CD14-positive monocyte (primary cell): ENCODE results near the gene OAF. TPM values are rescaled to one million over a fixed set of nuclear protein-coding genes. Genes with fewer than 3 reads are reported as not detected.
A peak's percentile ranks its signal among the peaks of the same experiment; 100 is the strongest.

Experiments
- DNase-seq, 3 donors: peaks; one replicate each; pipeline ENCODE4 v3.0.0-alpha.2; 2011 to 2022
- H2AFZ ChIP-seq: 2 replicates; pipeline ENCODE4 v1.6.0; 2012; ENCODE audit warnings: mild to moderate bottlenecking, low read depth, low read length, inconsistent platforms; ENCODE audit not compliant: insufficient read depth, poor library complexity, severe bottlenecking
- H3K27ac ChIP-seq, 2 donors: 1 replicate in 1 of 2; 2 replicates in 1 of 2; pipeline ENCODE4 v1.5.1; 2012 to 2013; ENCODE audit warnings: low read length in 2 of 2, control low read depth in 1 of 2, inconsistent platforms in 1 of 2, low read depth in 1 of 2, mild to moderate bottlenecking in 1 of 2
- H3K27me3 ChIP-seq, 2 donors: one replicate each; pipeline versions ENCODE4 v1.6.0 to v1.6.1; 2011 to 2013; ENCODE audit warnings: low read length in 2 of 2; ENCODE audit not compliant: control insufficient read depth in 2 of 2, insufficient read depth in 2 of 2
- H3K36me3 ChIP-seq, 2 donors: replicated peaks in 1 of 2; 1 replicate in 1 of 2; 2 replicates in 1 of 2; pipeline versions ENCODE4 v1.5.1 to v1.6.1; 2012 to 2013; ENCODE audit warnings: low read length in 2 of 2, control low read depth in 1 of 2, inconsistent platforms in 1 of 2, mild to moderate bottlenecking in 1 of 2; ENCODE audit not compliant: insufficient read depth in 2 of 2, control insufficient read depth in 1 of 2
- H3K4me1 ChIP-seq, 2 donors: 1 replicate in 1 of 2; 2 replicates in 1 of 2; pipeline versions ENCODE4 v1.5.1 to v1.6.1; 2012 to 2013; ENCODE audit warnings: low read length in 2 of 2, control low read depth in 1 of 2, inconsistent platforms in 1 of 2, mild to moderate bottlenecking in 1 of 2, moderate library complexity in 1 of 2; ENCODE audit not compliant: insufficient read depth in 2 of 2, control insufficient read depth in 1 of 2
- H3K4me2 ChIP-seq: replicated peaks from 2 replicates; pipeline ENCODE3; 2012; ENCODE audit warnings: low read length, moderate library complexity, mild to moderate bottlenecking; ENCODE audit not compliant: poor library complexity, severe bottlenecking; ENCODE audit errors: extremely low read depth
- H3K4me3 ChIP-seq, 3 experiments: fragments of 200-600 bp in 1 of 3; sonication (generic) in 1 of 3; replicated peaks in 1 of 3; 1 replicate in 2 of 3; 2 replicates in 1 of 3; pipeline ENCODE4 v1.5.1; 2011 to 2013; ENCODE audit warnings: low read length in 3 of 3, mild to moderate bottlenecking in 3 of 3, control low read depth in 2 of 3, low read depth in 2 of 3, inconsistent platforms in 1 of 3, moderate library complexity in 1 of 3
- H3K79me2 ChIP-seq: 2 replicates; pipeline ENCODE4 v1.6.0; 2012; ENCODE audit warnings: mild to moderate bottlenecking, control low read depth, inconsistent platforms, low read length, moderate library complexity; ENCODE audit not compliant: insufficient read depth
- H3K9ac ChIP-seq: 2 replicates; pipeline ENCODE4 v1.6.0; 2017; ENCODE audit warnings: low read length, mild to moderate bottlenecking; ENCODE audit not compliant: insufficient read depth, poor library complexity, severe bottlenecking
- H3K9me3 ChIP-seq, 2 donors: replicated peaks in 1 of 2; 1 replicate in 1 of 2; 2 replicates in 1 of 2; pipeline versions ENCODE4 v1.5.1 to v1.6.1; 2012 to 2013; ENCODE audit warnings: low read length in 2 of 2, control low read depth in 1 of 2; ENCODE audit not compliant: control insufficient read depth in 1 of 2, insufficient read depth in 1 of 2
- H4K20me1 ChIP-seq: 2 replicates; pipeline ENCODE4 v1.6.0; 2012; ENCODE audit warnings: mild to moderate bottlenecking, low read length, control low read depth, moderate library complexity; ENCODE audit not compliant: insufficient read depth
- H3K27ac Mint-ChIP-seq, 7 donors: one replicate each; pipeline ENCODE4 v1.8.0; 2020; ENCODE audit warnings: mild to moderate bottlenecking in 7 of 7, mixed read lengths in 7 of 7, moderate library complexity in 6 of 7, inconsistent platforms in 2 of 7
- H3K27me3 Mint-ChIP-seq, 3 donors: one replicate each; pipeline ENCODE4 v1.8.0; 2021 to 2022; ENCODE audit warnings: low read depth in 3 of 3, mild to moderate bottlenecking in 3 of 3, mixed read lengths in 3 of 3, moderate library complexity in 3 of 3, inconsistent platforms in 1 of 3
- H3K36me3 Mint-ChIP-seq, 2 donors: one replicate each; pipeline ENCODE4 v1.8.0; 2020; ENCODE audit warnings: mixed read lengths in 2 of 2, inconsistent platforms in 1 of 2, mild to moderate bottlenecking in 1 of 2
- H3K4me1 Mint-ChIP-seq: one replicate; pipeline ENCODE4 v1.8.0; 2020; ENCODE audit warnings: mild to moderate bottlenecking, mixed read lengths
- H3K4me3 Mint-ChIP-seq, 2 donors: one replicate each; pipeline ENCODE4 v1.8.0; 2020; ENCODE audit warnings: mild to moderate bottlenecking in 2 of 2, mixed read lengths in 2 of 2, moderate library complexity in 1 of 2
- H3K9me3 Mint-ChIP-seq, 7 donors: one replicate each; pipeline ENCODE4 v1.8.0; 2020 to 2022; ENCODE audit warnings: mixed read lengths in 7 of 7, mild to moderate bottlenecking in 6 of 7, moderate library complexity in 6 of 7, inconsistent platforms in 2 of 7
- WGBS: methylation state at CpG from one replicate; pipeline ENCODE4 v1.1.5; 2013; ENCODE audit warnings: missing lambda C conversion rate; ENCODE audit not compliant: insufficient coverage; 5-methylcytosine and 5-hydroxymethylcytosine counted together
- intact Hi-C, 2 donors: fragments of 100-400 bp; cut with micrococcal nuclease; formaldehyde crosslinking; loops; one replicate each; pipeline versions ENCODE4 v1.15.0 to v1.15.1; 2023
- polyA plus RNA-seq, 3 donors: library from polyadenylated mRNA; depleted of rRNA in 1 of 3; unstranded in 2 of 3; stranded (reverse) in 1 of 3; fragments of 300-500 nt in 2 of 3; fragments of >200 nt in 1 of 3; fragmentation: Illumina TruSeq in 2 of 3; gene quantifications; 1 replicate in 2 of 3; 2 replicates in 1 of 3; pipeline ENCODE4 v1.2.3, GENCODE V29; 2012 to 2021
- TF ChIP-seq, protein P1 (sequence below): fragments of 200-600 bp; IDR thresholded peaks from one replicate; pipeline ENCODE4 v1.8.0; 2022; ENCODE audit warnings: antibody characterized with exemption, mild to moderate bottlenecking

OAF gene
- polyA plus RNA-seq, 3 donors: 31.5 to 57.2 (median 49.2) TPM

DNA sequence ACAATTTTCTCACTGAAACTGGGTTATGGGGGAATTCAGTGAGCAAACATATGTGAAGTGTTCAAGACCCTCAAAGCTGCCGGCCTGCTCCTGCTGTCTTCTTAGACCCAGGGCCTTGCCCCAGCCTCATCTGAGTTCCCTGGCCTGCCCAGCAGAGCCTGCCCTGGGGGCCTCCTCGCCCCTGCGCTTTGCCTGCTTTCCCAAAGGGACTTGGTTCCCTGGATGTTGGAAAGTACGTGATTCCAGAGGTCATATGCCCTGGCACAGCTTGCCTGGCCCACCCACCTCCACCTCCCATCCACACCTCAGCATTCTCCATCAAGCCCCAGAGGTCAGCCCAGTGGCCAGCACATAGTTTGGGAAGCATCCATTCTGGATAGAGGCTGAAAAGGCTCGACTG, 15.4 kb downstream of the OAF start:
- no peaks in the 10 kb centered on the region for H3K9me3 Mint-ChIP-seq
- Histone ChIP-seq H3K9ac (no peak overlapping the region), H3K79me2 (no peaks in the 10 kb centered on the region), H3K9me3 (no peaks in the 10 kb centered on the region), H3K4me1 (peaks cover 46 to 54% of the 10 kb centered on the region in 2 donors), H3K4me3 (no peak overlapping the region), H2AFZ (no peak overlapping the region), H3K27me3 (no peaks in the 10 kb centered on the region), H3K36me3 (peaks cover 14 to 59% of the 10 kb centered on the region in 2 donors), H3K27ac (no peak overlapping the region), H3K4me2 (no peak overlapping the region), H4K20me1 (peaks cover under 1% of the 10 kb centered on the region)
- intact Hi-C loops: no loop called here
- TF ChIP-seq, protein P1, sequence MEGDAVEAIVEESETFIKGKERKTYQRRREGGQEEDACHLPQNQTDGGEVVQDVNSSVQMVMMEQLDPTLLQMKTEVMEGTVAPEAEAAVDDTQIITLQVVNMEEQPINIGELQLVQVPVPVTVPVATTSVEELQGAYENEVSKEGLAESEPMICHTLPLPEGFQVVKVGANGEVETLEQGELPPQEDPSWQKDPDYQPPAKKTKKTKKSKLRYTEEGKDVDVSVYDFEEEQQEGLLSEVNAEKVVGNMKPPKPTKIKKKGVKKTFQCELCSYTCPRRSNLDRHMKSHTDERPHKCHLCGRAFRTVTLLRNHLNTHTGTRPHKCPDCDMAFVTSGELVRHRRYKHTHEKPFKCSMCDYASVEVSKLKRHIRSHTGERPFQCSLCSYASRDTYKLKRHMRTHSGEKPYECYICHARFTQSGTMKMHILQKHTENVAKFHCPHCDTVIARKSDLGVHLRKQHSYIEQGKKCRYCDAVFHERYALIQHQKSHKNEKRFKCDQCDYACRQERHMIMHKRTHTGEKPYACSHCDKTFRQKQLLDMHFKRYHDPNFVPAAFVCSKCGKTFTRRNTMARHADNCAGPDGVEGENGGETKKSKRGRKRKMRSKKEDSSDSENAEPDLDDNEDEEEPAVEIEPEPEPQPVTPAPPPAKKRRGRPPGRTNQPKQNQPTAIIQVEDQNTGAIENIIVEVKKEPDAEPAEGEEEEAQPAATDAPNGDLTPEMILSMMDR: no peak
- peaks cover 57% of the 10 kb centered on the region for H3K4me1 Mint-ChIP-seq
- DNase-seq: no peak
- peak overlapping the region in 6 of 7 donors; percentile 49 to 87 (median 74) for H3K27ac Mint-ChIP-seq
- peaks cover 1 to 5% (median 3%) of the 10 kb centered on the region in 3 donors for H3K27me3 Mint-ChIP-seq
- H3K4me3 Mint-ChIP-seq: peak overlapping the region in 1 of 2 donors; percentile 41
- H3K36me3 Mint-ChIP-seq: peaks cover 35 to 52% of the 10 kb centered on the region in 2 donors
- 94% methylated on average over 5 of the region's 5 CpGs for WGBS

GRCh38 chr11:120226714-120227113, 15.9 kb downstream of the OAF start:
- no peak overlapping the region for H3K4me2 ChIP-seq
- peaks cover 14 to 59% of the 10 kb centered on the region in 2 donors for H3K36me3 ChIP-seq
- no peak for DNase-seq
- no peaks in the 10 kb centered on the region for H4K20me1 ChIP-seq
- peaks cover 42 to 52% of the 10 kb centered on the region in 2 donors for H3K4me1 ChIP-seq
- Mint-ChIP-seq H3K27me3 (peaks cover 1 to 6% (median 3%) of the 10 kb centered on the region in 3 donors), H3K36me3 (peaks cover 34 to 54% of the 10 kb centered on the region in 2 donors), H3K9me3 (no peaks in the 10 kb centered on the region), H3K4me1 (peaks cover 55% of the 10 kb centered on the region), H3K4me3 (no peak overlapping the region), H3K27ac (peak overlapping the region in 2 of 7 donors; percentile 30 to 59)
- intact Hi-C loops: no loop called here
- H3K27me3 ChIP-seq: no peaks in the 10 kb centered on the region
- H3K27ac ChIP-seq: no peak overlapping the region
- TF ChIP-seq, protein P1: no peak
- H3K79me2 ChIP-seq: no peaks in the 10 kb centered on the region
- H3K9ac ChIP-seq: no peak overlapping the region
- no peak overlapping the region for H2AFZ ChIP-seq
- no peak overlapping the region for H3K4me3 ChIP-seq
- WGBS: 89% methylated on average over 9 of the region's 13 CpGs
- H3K9me3 ChIP-seq: no peaks in the 10 kb centered on the region
